Measurements from ENCODE around the gene HSPB7. TPM values are rescaled to one million over a fixed set of nuclear protein-coding genes. Genes with fewer than 3 reads are reported as not detected.

HSPB7 gene
- total and polyA plus RNA-seq, 2 experiments from 2014 or later, result 0.13 TPM; not detected in 1

DNA sequence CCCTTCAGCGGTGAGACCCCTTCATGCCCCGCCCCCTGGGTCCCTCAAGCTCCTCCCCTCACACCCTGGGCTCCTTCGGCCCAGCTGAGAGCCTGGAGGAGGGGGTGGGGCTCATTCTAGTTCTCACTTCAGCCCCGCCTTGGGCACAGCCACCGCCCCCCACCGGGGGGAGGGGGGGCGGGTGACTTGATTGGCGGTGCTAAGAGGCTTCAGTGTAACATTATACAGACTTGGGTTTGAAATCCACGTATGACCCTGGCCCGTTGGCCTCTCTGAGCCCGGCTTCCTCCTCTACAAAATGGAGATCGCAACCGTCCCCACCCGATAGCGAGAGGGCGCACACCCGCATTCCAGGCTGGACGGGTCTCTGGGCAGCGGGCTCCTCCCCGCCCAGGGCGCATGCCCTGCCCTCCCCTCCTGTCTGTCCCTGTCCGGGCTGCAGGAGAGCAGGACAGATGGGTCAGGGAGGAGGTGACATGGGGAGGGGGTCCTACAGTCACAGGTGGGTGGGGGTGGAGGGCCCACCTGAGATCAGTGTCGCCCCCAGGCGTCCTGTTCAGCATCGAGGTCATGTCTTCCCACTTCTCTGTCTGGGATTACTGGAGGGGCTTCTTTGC lies 30.8 kb upstream of the HSPB7 start:
- Histone ChIP-seq H2AFZ (peak overlapping the region; percentile 94), H3K4me2 (peak overlapping the region; percentile 89), H3K36me3 (ENCODE audit: insufficient read depth) (no peaks in the 10 kb centered on the region), H3K9me2 (ENCODE audit: insufficient read depth) (no peaks in the 10 kb centered on the region), H3K27ac (ENCODE audit: low read depth) (peak overlapping the region; percentile 69; the same call in 1 of the 2 replicates), H3K79me2 (replicated peaks; ENCODE audit: insufficient read depth) (no peaks in the 10 kb centered on the region), H3K4me1 (ENCODE audit: insufficient read depth) (0 out of 2 replicates have a peak, but pooled peaks cover 5% of the 10 kb centered on the region), H3K27me3 (ENCODE audit: insufficient read depth) (no peaks in the 10 kb centered on the region), H4K20me1 (replicated peaks; ENCODE audit: insufficient read depth) (no peaks in the 10 kb centered on the region), H3F3A (replicated peaks; ENCODE audit: low read depth) (no peaks in the 10 kb centered on the region), H3K4me3 (peak overlapping the region; percentile 71)
- TF ChIP-seq, protein P1, sequence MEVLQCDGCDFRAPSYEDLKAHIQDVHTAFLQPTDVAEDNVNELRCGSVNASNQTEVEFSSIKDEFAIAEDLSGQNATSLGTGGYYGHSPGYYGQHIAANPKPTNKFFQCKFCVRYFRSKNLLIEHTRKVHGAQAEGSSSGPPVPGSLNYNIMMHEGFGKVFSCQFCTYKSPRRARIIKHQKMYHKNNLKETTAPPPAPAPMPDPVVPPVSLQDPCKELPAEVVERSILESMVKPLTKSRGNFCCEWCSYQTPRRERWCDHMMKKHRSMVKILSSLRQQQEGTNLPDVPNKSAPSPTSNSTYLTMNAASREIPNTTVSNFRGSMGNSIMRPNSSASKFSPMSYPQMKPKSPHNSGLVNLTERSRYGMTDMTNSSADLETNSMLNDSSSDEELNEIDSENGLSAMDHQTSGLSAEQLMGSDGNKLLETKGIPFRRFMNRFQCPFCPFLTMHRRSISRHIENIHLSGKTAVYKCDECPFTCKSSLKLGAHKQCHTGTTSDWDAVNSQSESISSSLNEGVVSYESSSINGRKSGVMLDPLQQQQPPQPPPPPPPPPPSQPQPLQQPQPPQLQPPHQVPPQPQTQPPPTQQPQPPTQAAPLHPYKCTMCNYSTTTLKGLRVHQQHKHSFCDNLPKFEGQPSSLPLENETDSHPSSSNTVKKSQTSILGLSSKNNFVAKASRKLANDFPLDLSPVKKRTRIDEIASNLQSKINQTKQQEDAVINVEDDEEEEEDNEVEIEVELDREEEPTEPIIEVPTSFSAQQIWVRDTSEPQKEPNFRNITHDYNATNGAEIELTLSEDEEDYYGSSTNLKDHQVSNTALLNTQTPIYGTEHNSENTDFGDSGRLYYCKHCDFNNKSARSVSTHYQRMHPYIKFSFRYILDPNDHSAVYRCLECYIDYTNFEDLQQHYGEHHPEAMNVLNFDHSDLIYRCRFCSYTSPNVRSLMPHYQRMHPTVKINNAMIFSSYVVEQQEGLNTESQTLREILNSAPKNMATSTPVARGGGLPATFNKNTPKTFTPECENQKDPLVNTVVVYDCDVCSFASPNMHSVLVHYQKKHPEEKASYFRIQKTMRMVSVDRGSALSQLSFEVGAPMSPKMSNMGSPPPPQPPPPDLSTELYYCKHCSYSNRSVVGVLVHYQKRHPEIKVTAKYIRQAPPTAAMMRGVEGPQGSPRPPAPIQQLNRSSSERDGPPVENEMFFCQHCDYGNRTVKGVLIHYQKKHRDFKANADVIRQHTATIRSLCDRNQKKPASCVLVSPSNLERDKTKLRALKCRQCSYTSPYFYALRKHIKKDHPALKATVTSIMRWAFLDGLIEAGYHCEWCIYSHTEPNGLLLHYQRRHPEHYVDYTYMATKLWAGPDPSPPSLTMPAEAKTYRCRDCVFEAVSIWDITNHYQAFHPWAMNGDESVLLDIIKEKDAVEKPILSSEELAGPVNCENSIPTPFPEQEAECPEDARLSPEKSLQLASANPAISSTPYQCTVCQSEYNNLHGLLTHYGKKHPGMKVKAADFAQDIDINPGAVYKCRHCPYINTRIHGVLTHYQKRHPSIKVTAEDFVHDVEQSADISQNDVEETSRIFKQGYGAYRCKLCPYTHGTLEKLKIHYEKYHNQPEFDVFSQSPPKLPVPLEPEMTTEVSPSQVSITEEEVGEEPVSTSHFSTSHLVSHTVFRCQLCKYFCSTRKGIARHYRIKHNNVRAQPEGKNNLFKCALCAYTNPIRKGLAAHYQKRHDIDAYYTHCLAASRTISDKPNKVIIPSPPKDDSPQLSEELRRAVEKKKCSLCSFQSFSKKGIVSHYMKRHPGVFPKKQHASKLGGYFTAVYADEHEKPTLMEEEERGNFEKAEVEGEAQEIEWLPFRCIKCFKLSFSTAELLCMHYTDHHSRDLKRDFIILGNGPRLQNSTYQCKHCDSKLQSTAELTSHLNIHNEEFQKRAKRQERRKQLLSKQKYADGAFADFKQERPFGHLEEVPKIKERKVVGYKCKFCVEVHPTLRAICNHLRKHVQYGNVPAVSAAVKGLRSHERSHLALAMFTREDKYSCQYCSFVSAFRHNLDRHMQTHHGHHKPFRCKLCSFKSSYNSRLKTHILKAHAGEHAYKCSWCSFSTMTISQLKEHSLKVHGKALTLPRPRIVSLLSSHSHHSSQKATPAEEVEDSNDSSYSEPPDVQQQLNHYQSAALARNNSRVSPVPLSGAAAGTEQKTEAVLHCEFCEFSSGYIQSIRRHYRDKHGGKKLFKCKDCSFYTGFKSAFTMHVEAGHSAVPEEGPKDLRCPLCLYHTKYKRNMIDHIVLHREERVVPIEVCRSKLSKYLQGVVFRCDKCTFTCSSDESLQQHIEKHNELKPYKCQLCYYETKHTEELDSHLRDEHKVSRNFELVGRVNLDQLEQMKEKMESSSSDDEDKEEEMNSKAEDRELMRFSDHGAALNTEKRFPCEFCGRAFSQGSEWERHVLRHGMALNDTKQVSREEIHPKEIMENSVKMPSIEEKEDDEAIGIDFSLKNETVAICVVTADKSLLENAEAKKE (CRISPR knock-in tag; IDR thresholded peaks at IDR 0.05), result no peak
- TF ChIP-seq, protein P2, sequence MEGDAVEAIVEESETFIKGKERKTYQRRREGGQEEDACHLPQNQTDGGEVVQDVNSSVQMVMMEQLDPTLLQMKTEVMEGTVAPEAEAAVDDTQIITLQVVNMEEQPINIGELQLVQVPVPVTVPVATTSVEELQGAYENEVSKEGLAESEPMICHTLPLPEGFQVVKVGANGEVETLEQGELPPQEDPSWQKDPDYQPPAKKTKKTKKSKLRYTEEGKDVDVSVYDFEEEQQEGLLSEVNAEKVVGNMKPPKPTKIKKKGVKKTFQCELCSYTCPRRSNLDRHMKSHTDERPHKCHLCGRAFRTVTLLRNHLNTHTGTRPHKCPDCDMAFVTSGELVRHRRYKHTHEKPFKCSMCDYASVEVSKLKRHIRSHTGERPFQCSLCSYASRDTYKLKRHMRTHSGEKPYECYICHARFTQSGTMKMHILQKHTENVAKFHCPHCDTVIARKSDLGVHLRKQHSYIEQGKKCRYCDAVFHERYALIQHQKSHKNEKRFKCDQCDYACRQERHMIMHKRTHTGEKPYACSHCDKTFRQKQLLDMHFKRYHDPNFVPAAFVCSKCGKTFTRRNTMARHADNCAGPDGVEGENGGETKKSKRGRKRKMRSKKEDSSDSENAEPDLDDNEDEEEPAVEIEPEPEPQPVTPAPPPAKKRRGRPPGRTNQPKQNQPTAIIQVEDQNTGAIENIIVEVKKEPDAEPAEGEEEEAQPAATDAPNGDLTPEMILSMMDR (conservative IDR thresholded peaks at IDR 0.05; ENCODE audit: low read depth in 2 of 2), result peak; percentile 34 to 38
- H3K27ac Mint-ChIP-seq, result no peak overlapping the region
- H3K4me3 Mint-ChIP-seq, result peak overlapping the region; percentile 74
- peaks cover 4% of the 10 kb centered on the region for H3K27me3 Mint-ChIP-seq (ENCODE audit: insufficient read depth, low read depth, poor library complexity)
- DNase-seq (ENCODE audit: low spot score) (peak; percentile 97), ATAC-seq (peak; percentile 88)
- peaks cover 12% of the 10 kb centered on the region for H3K4me1 Mint-ChIP-seq
- no peaks in the 10 kb centered on the region for H3K9me3 Mint-ChIP-seq
- H3K36me3 Mint-ChIP-seq (ENCODE audit: low read depth), result no peaks in the 10 kb centered on the region
